Thymus (tissue), 11 donors: ENCODE data around the gene POLD3. TPM values are rescaled to one million over a fixed set of nuclear protein-coding genes. Genes with fewer than 3 reads are reported as not detected.

Source experiments
- DNase-seq, 9 donors: peaks; one replicate each; pipeline ENCODE4 v3.0.0-alpha.2; 2013; ENCODE audit warnings: low spot score in 9 of 9, low read depth in 6 of 9, missing footprints in 1 of 9
- H3K27ac ChIP-seq, 2 donors: one replicate each; pipeline ENCODE4 v1.5.1; 2013; ENCODE audit warnings: control low read depth in 1 of 2, low read depth in 1 of 2, low read length in 1 of 2, mild to moderate bottlenecking in 1 of 2, moderate library complexity in 1 of 2
- H3K27me3 ChIP-seq, 2 donors: one replicate each; pipeline ENCODE4 v1.5.1; 2013; ENCODE audit warnings: low read length in 1 of 2; ENCODE audit not compliant: control insufficient read depth in 2 of 2, insufficient read depth in 1 of 2
- H3K36me3 ChIP-seq, 2 donors: one replicate each; pipeline ENCODE4 v1.5.1; 2013; ENCODE audit warnings: low read length in 1 of 2, mild to moderate bottlenecking in 1 of 2, moderate library complexity in 1 of 2; ENCODE audit not compliant: control insufficient read depth in 2 of 2, insufficient read depth in 2 of 2
- H3K4me1 ChIP-seq, 2 donors: one replicate each; pipeline ENCODE4 v1.5.1; 2013; ENCODE audit warnings: low read length in 2 of 2; ENCODE audit not compliant: control insufficient read depth in 2 of 2, insufficient read depth in 2 of 2
- H3K4me3 ChIP-seq, 2 donors: one replicate each; pipeline ENCODE4 v1.5.1; 2013; ENCODE audit warnings: low read length in 2 of 2, control low read depth in 1 of 2, mild to moderate bottlenecking in 1 of 2
- H3K9me3 ChIP-seq, 2 donors: one replicate each; pipeline ENCODE4 v1.5.1; 2013; ENCODE audit warnings: low read length in 1 of 2, mild to moderate bottlenecking in 1 of 2; ENCODE audit not compliant: control insufficient read depth in 2 of 2, insufficient read depth in 1 of 2
- WGBS: extraction: QIAGEN DNeasy Blood & Tissue Kit; methylation state at CpG from one replicate; pipeline ENCODE4 v1.1.7; 2013; 5-methylcytosine and 5-hydroxymethylcytosine counted together
- polyA plus RNA-seq: library from polyadenylated mRNA; stranded (reverse); fragments of 200-250 nt; gene quantifications from one replicate; pipeline ENCODE4 v1.2.3, GENCODE V29; 2013
- total RNA-seq: library from RNA; stranded (reverse); fragments of 120-200 nt; gene quantifications from one replicate; pipeline ENCODE4 v1.2.4, GENCODE V29; 2013
- donor health status: healthy.

Gene POLD3
- total and polyA plus RNA-seq, 2 donors, result 7.5 to 12.3 TPM

DNA sequence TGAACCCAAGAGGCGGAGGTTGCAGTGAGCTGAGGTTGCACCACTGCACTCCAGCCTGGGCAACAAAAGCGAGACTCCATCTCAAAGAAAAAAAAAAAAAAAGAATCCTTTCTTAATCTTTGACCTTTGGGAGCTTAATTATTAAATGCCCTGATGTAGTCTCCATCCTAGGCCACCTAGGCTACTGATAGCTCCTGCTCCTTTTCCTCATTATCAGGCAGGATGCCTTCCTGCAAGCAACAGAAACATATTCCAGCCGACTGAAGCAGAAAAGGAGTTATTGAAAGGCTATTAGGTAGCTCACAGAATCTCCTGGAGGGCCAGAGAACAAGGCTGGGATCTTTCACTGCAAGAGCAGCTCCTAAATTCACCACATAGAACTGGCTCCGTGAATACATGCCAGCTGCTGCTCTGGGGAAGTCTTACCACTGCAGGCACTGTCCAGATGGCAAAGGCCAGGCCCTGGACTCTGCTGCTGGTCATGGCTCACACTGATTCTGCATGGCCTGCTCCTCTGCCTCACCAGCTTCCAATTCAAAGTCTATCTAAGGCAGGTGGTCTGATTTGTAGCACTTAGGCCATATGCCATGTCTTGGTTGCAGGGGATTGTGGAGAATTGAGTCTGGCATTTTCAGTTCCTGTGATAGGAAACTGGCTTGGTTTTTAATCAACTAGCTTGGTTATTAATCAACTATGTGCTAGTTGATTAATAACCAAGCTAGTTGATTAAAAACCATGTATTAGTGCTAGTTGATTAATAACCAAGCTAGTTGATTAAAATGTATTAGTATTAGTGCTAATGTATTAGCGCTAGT is 26.0 kb upstream of the POLD3 start:
- 98% methylated on average over 5 of the region's 5 CpGs for WGBS
- DNase-seq, result no peak
- no peaks in the 10 kb centered on the region for H3K36me3 ChIP-seq
- no peaks in the 10 kb centered on the region for H3K4me1 ChIP-seq
- no peak overlapping the region for H3K4me3 ChIP-seq
- H3K27me3 ChIP-seq, result no peaks in the 10 kb centered on the region
- no peaks in the 10 kb centered on the region for H3K9me3 ChIP-seq
- no peak overlapping the region for H3K27ac ChIP-seq

DNA sequence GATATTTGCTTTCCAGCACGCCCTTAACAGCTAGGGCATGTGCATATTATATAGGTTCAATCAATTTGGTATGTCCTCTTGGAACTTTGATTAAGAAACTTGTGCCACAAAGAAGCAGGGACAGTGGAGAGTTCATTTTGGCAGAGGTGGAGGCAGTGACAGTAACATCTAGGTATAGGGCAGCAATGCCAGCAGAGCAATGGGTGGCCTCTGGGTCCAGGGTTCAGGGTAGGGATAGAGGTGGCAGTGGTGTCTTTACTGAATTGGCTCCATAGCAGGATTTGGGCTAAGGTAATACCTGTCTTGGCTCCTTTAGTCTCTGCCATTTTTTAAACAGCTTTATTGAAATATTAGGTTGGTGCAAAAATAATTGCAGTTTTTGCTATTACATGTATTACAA is 24.4 kb upstream of the POLD3 start:
- Histone ChIP-seq H3K9me3 (no peaks in the 10 kb centered on the region), H3K4me3 (no peak overlapping the region), H3K27me3 (no peaks in the 10 kb centered on the region), H3K36me3 (no peaks in the 10 kb centered on the region), H3K27ac (no peak overlapping the region), H3K4me1 (no peaks in the 10 kb centered on the region)
- WGBS, result 92% methylated on average over 1 of the region's 1 CpG
- DNase-seq, result no peak

DNA sequence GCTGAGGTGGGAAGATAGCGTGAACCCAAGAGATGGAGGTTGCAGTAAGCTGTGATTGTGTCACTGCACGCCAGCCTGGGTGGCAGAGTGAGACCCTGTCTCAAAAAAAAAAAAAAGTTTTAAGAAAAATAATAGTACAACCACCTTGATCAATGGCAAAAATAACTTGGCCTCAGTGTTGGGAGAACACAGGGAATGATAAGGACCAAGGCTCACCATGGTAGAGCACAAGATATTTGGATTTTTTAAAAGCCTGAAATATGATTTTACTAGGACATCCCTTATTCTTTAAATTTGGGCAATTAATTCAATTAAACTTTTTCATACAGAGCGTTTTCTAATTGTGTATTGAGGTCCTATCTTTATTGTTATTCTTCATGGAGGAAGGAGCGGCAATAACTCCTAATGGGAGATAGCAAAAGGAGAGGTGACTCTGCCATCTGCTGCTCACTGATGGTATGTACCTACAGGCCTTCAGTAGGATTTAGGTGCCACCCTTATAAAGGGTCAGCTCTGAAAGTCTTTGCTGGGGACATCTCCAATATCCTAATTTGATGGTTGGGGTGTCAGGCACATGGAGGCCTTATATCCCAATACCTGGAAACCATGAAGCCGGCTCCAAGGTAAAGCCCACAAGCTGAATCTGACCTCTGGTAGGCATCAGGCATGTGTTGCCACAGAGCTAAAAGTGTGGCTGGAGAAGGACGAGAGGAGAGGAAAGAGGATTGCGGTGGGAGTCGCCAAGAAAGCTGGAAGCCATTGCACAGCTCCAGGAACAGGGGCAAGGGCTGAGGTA is 21.9 kb upstream of the POLD3 start:
- H3K9me3 ChIP-seq, result no peaks in the 10 kb centered on the region
- no peak overlapping the region for H3K4me3 ChIP-seq
- H3K27ac ChIP-seq, result no peak overlapping the region
- H3K36me3 ChIP-seq, result no peaks in the 10 kb centered on the region
- no peaks in the 10 kb centered on the region for H3K4me1 ChIP-seq
- 75% methylated on average over 8 of the region's 8 CpGs for WGBS
- peak in 3 of 9 donors; percentile 13 to 41 (median 30) for DNase-seq
- H3K27me3 ChIP-seq, result no peaks in the 10 kb centered on the region

DNA sequence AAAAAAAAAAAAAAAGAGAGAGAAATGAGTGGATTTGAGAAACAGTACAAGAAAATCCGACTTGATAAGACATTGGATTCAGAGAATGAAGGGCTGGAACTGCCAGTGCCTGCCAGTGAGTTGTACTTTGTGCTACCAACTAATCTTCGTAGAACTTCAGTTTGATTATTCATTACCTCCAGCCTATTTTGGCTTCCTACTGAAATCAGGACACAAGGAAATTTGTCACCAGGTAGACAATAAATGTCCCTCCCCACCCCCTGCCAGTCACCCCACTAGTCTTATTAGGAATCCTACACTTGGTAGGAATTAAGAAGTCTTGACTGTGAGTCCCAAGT is 21.4 kb upstream of the POLD3 start:
- Histone ChIP-seq H3K4me1 (no peaks in the 10 kb centered on the region), H3K9me3 (no peaks in the 10 kb centered on the region), H3K27ac (no peak overlapping the region), H3K4me3 (no peak overlapping the region), H3K27me3 (no peaks in the 10 kb centered on the region), H3K36me3 (no peaks in the 10 kb centered on the region)
- WGBS, result 95% methylated on average over 2 of the region's 2 CpGs
- no peak for DNase-seq

GRCh38 chr11:74572349-74572748 is 20.0 kb upstream of the POLD3 start:
- Histone ChIP-seq H3K4me3 (no peak overlapping the region), H3K27ac (no peak overlapping the region), H3K27me3 (no peaks in the 10 kb centered on the region), H3K36me3 (no peaks in the 10 kb centered on the region), H3K4me1 (no peaks in the 10 kb centered on the region), H3K9me3 (no peaks in the 10 kb centered on the region)
- 92% methylated on average over 4 of the region's 4 CpGs for WGBS
- no peak for DNase-seq

DNA sequence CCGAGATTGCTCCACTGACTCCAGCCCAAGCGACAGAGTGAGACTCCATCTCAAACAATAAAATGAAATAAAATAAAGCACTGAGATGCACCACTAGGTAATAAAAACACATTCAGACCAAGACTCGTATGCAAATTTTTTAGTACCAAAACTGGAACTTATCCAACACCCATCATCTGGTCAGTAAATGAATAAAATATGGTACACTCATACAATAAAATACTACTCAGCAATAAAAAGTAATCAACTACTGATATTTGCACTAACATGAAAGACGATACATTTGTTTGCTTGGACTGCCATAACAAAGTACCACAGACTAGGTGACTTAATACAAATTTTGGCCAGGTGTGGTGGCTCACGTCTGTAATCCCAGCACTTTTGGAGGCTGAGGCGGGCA is 17.8 kb upstream of the POLD3 start:
- Histone ChIP-seq H3K4me1 (no peaks in the 10 kb centered on the region), H3K4me3 (no peak overlapping the region), H3K27ac (no peak overlapping the region), H3K36me3 (no peaks in the 10 kb centered on the region), H3K27me3 (no peaks in the 10 kb centered on the region), H3K9me3 (no peaks in the 10 kb centered on the region)
- DNase-seq, result no peak
- 96% methylated on average over 6 of the region's 6 CpGs for WGBS

GRCh38 chr11:74575999-74576398 is 16.4 kb upstream of the POLD3 start:
- Histone ChIP-seq H3K4me3 (no peak overlapping the region), H3K4me1 (no peaks in the 10 kb centered on the region), H3K9me3 (no peaks in the 10 kb centered on the region), H3K36me3 (no peaks in the 10 kb centered on the region), H3K27me3 (no peaks in the 10 kb centered on the region), H3K27ac (no peak overlapping the region)
- WGBS, result 98% methylated on average over 3 of the region's 3 CpGs
- DNase-seq, result no peak

DNA sequence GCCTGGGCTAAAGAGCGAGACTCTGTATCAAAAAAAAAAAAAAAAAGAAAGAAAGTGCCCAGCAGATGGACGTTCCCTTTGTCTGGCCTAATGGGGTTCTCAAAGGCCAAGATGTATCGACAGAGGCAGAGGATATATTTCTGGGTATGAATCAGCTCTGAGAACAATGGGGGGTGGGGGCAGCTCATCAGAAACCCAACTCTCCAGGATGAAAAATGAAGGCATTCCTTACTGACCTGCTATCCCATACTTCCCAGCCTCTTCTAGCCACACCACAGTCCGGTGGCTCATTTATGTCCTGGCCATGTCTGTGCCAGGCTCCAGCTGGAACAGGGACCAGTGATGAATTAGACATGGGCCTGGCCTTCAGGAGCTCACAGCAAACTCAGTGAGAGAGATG is 15.2 kb upstream of the POLD3 start:
- WGBS, result 93% methylated on average over 4 of the region's 4 CpGs
- no peaks in the 10 kb centered on the region for H3K4me1 ChIP-seq

GRCh38 chr11:74577624-74578396 is 14.6 kb upstream of the POLD3 start:
- no peaks in the 10 kb centered on the region for H3K4me1 ChIP-seq
- H3K9me3 ChIP-seq, result no peaks in the 10 kb centered on the region
- no peaks in the 10 kb centered on the region for H3K36me3 ChIP-seq
- H3K4me3 ChIP-seq, result no peak overlapping the region
- no peak overlapping the region for H3K27ac ChIP-seq
- WGBS, result 90% methylated on average over 6 of the region's 6 CpGs
- no peak for DNase-seq
- no peaks in the 10 kb centered on the region for H3K27me3 ChIP-seq

More for the DNA sequence above, 15.2 kb upstream of the POLD3 start:
- Histone ChIP-seq H3K27me3 (no peaks in the 10 kb centered on the region), H3K27ac (no peak overlapping the region), H3K4me3 (no peak overlapping the region), H3K36me3 (no peaks in the 10 kb centered on the region), H3K9me3 (no peaks in the 10 kb centered on the region)
- DNase-seq, result no peak
